NCI-H524 (cell line): ENCODE results near the gene CDC27.
"Not testable (repeated sequence)": the region's sequence is repeated elsewhere in the genome, so short reads cannot be mapped to it uniquely, and the experiment has no call there.

ENCODE experiments used
- DNase-seq, 2 experiments: peaks; one replicate each; lab custom pipeline; 2025; lab: John Stamatoyannopoulos, UW

Gene CDC27

GRCh38 chr17:47193931-47194511 lies 4.9 kb upstream of the CDC27 start:
- DNase-seq = no peak

- peak; percentile 79 to 93 for DNase-seq
Measured at GRCh38 chr17:47192554-47192953, 3.5 kb upstream of the CDC27 start.

GRCh38 chr17:47190770-47191169 lies 1.7 kb upstream of the CDC27 start:
- no peak for DNase-seq

- no peak for DNase-seq
Measured at GRCh38 chr17:47190243-47190642, 1.1 kb upstream of the CDC27 start.

GRCh38 chr17:47189732-47190237 lies 690 bp upstream of the CDC27 start:
- no peak for DNase-seq

- peak; percentile 8 to 50 for DNase-seq
Measured at GRCh38 chr17:47188271-47188875, 722 bp downstream of the CDC27 start.

GRCh38 chr17:47184681-47185080 lies 4.4 kb downstream of the CDC27 start:
- no peak for DNase-seq

- DNase-seq = not testable (repeated sequence)
Measured at GRCh38 chr17:47180988-47181387, 8.1 kb downstream of the CDC27 start.

- no peak for DNase-seq
Measured at GRCh38 chr17:47180337-47180736, 8.8 kb downstream of the CDC27 start.

GRCh38 chr17:47179141-47179540 lies 10.0 kb downstream of the CDC27 start:
- no peak for DNase-seq

GRCh38 chr17:47177261-47177660 lies 11.8 kb downstream of the CDC27 start:
- no peak for DNase-seq

- no peak for DNase-seq
Measured at GRCh38 chr17:47176389-47176826, 12.7 kb downstream of the CDC27 start.

GRCh38 chr17:47174823-47175222 lies 14.3 kb downstream of the CDC27 start:
- not testable (repeated sequence) for DNase-seq

GRCh38 chr17:47172696-47173565 lies 16.2 kb downstream of the CDC27 start:
- no peak for DNase-seq

GRCh38 chr17:47170710-47171109 lies 18.4 kb downstream of the CDC27 start:
- DNase-seq = no peak

GRCh38 chr17:47168896-47169295 lies 20.2 kb downstream of the CDC27 start:
- DNase-seq = not testable (repeated sequence)

- not testable (repeated sequence) for DNase-seq
Measured at GRCh38 chr17:47166854-47167253, 22.2 kb downstream of the CDC27 start.

- no peak for DNase-seq
Measured at GRCh38 chr17:47165137-47165536, 24.0 kb downstream of the CDC27 start.

- DNase-seq = no peak
Measured at GRCh38 chr17:47164263-47164662, 24.8 kb downstream of the CDC27 start.

GRCh38 chr17:47162013-47162622 lies 27.0 kb downstream of the CDC27 start:
- DNase-seq = no peak

- DNase-seq = no peak
Measured at GRCh38 chr17:47159315-47159714, 29.8 kb downstream of the CDC27 start.

GRCh38 chr17:47145351-47145750 lies 43.7 kb downstream of the CDC27 start:
- DNase-seq = no peak
